Stimulated activated CD8-positive, alpha-beta memory T cell treated with anti-CD3 and anti-CD28 coated beads, Interleukin-4, amount 100 ng/mL, for 24 hours (primary cell): ENCODE data around the gene IVNS1ABP.
"Not testable (repeated sequence)": the region's sequence is repeated elsewhere in the genome, so short reads cannot be mapped to it uniquely, and the experiment has no call there.

Experiments
- DNase-seq: peaks from one replicate; pipeline ENCODE4 v3.0.0-alpha.2; 2020; ENCODE audit warnings: low read depth

Gene IVNS1ABP

GRCh38 chr1:185317034-185317885, at the start of gene IVNS1ABP:
Gene IVNS1ABP (minus strand): TSS chr1:185317243. CDS start chr1:185309493, 7,750 bp downstream.
- DNase-seq: peak; percentile 92

- DNase-seq: no peak
Measured at GRCh38 chr1:185365951-185366350, 48.9 kb upstream of the IVNS1ABP start.

DNA sequence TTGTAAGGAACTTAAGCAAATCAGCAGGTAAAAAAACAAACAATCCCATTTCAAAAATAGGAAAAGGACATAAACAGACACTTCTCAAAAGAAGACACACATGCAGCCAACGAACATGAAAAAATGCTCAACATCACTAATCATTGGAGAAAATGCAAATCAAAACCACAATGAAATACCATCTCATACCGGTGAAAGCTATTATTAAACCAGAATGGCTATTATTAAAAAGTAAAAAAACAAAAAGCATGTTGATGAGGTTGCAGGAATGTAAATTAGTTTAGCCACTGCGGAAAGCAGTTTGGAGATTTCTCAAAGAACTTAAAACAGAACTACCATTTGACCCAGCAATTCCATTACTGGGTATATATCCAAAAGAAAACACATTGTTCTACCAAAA, 47.5 kb upstream of the IVNS1ABP start:
- DNase-seq: not testable (repeated sequence)

DNA sequence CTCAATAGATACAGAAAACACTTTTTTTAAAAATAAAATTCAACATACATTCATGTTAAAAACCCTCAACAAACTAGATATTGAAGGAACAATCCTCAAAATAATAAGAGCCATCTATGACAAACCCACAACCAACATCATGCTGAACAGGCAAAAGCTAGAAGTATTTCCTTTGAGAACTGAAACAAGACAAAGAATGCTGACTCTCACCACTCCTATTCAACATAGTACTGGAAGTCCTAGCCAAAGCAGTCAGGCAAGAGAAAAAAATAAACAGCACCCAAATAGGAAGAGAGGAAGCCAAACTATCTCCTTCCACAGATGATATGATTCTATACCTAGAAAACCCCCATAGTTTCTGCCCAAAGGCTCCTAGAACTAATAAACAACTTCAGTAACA, 46.2 kb upstream of the IVNS1ABP start:
- DNase-seq: no peak

GRCh38 chr1:185360714-185361113, 43.7 kb upstream of the IVNS1ABP start:
- no peak for DNase-seq

- DNase-seq: no peak
Measured at GRCh38 chr1:185358957-185359356, 41.9 kb upstream of the IVNS1ABP start.

GRCh38 chr1:185355947-185356346, 38.9 kb upstream of the IVNS1ABP start:
- DNase-seq: no peak

GRCh38 chr1:185353124-185353523, 36.1 kb upstream of the IVNS1ABP start:
- DNase-seq: no peak

GRCh38 chr1:185351734-185352466, 34.9 kb upstream of the IVNS1ABP start:
- DNase-seq: no peak

- no peak for DNase-seq
Measured at GRCh38 chr1:185350027-185350442, 33.0 kb upstream of the IVNS1ABP start.

- no peak for DNase-seq
Measured at GRCh38 chr1:185349556-185349955, 32.5 kb upstream of the IVNS1ABP start.

DNA sequence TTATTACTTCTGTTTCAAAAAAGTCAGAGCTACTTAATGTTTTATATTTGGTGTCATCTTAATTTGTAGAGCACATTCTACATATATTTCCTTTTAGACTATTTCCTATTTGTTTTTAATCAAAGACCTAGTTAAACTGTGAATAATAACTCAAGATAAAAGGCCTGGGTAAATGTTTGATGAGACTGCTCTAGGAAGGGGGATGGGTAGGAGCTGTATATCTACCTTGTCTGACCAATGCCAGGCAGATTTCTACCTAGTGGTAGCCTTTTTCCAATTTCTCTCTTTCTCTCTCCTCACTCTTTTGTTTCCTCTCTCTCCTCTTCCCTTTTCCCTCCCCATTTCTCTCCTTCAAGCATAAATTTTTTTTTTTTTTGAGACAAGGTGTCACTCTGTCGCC, 31.9 kb upstream of the IVNS1ABP start:
- DNase-seq: no peak

GRCh38 chr1:185348296-185348695, 31.3 kb upstream of the IVNS1ABP start:
- no peak for DNase-seq

- no peak for DNase-seq
Measured at GRCh38 chr1:185345913-185346720, 29.1 kb upstream of the IVNS1ABP start.

DNA sequence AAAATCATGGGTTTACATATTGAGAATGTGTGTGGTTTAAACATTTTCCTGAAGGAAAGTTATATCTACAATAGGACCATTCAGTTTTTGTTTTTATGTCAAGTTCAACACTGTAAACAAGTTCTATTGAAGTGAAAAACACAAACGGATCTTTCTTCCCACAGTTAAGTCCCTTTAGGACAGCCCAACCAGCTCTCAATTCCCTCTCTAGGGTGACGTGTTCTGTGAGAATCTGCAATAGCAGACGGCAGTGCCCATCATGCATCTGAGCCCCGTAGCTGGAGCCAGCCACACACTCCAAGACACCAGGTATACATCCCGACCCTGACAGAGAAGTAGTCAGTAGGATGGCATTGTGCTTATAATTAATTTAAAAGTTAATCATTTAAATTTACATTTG, 26.3 kb upstream of the IVNS1ABP start:
- DNase-seq: no peak

DNA sequence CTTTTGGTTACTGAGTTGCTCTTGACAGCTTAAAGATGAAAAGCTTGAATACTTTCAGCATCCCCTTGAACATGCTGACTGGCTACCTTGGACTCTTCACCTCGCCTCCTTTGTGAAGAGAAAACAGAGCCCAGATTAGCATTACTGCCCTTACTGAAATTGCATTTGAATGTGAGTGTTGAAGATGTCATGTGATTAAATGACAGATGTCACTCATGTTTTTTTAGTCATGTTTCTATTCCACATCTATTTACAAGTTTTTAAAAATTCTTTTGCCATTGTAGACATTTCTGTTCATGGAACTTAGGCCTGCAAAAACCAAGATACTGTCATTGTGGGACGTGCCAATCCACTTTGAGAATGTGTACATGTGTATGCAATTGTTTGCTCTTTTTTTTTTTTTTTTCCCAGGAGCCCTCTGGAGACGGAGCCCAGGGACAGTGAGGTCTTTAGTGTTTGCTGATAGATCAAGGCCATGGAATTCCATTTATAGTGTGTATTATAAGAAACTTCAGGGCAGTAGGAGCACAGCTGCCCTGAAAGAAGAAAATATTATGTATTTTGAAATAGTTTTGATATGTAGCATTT, 25.7 kb upstream of the IVNS1ABP start:
- no peak for DNase-seq

DNA sequence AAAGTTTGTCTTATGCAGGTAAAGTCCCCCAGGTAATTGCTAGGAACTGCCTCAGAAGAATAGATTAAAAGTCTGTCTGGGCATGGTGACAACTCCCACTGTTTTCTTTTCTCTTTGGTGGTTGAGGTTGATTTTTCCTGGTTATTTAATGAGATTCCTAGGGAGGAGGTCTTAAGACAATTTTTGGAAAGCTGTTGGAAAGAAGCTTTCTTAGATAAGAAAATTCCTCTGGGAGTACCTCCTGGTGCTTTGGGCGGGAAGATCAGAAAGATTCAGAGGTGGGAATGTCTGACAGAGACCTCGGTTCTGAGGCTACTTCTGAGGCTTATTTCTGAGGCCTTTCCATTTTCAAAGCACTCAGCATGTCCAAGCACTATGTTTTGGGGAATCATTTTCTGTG, 25.0 kb upstream of the IVNS1ABP start:
- DNase-seq: no peak

DNA sequence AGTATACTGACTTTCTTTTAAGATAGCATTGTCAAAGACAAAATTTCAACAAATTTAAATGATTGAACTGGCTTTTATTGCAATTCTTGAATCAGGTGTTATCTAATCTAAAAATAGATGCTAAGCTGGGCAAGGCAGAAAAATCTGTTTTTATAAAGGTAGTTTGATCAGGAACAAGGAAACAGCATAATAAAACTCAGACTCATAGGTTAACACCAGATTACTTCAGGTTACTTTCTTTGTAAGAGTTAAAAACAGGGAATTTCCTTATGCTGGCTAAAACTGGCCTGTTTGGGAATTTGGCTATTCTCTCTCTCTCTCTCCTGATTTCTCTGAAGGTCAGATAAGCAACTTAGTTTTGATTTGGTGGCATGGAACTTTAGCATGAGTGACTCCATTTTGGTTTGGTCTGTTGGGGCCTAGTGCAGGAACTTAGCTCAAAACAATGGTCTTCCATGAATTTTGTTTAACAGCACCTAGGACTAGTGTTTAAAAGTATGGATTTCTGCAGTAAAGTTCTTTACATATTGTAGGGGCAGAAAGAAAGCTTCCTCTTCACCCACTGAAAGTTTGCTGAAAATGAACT, 24.2 kb upstream of the IVNS1ABP start:
- no peak for DNase-seq

DNA sequence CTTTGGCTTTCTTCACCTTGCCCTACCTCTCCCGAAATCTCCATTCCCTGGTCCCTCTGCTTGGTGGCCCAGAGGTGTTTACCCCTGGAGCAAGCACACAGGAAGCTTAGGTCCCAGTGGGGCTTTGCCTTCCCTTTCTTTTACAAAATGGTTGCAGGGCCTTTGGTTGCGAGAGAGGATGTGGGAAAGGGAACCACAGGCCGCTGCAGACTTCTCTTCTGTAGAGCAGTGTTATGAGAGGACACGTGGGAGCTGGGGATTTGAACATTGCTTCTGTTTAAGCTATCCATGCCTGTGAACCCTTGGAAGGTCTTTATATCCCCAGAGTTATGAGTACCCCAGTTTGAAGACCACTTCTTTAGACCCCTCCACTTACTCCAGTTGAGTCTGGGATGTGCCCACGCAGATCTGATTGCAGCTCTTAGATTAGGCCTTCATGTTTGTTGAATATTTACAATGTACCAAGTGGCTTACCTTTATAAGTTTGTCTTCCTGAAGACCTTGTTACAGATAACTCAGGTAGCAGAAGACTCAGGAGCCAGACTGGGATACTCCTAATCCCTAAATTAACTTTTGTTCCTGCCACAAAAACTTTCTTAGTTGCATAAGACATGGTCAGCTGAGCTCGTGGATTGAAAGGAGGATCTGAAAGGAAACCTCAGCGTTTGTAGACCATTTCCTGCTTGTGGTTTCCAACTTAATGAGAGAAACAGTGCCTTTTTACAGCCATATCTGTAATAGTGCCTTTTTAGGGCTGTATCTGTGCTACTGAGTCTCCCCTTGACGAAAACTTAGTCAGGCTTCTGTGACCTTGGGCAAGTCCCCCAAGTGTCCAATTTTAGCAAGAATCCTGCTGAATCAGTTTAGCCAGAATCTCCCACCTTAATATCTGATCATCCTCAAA, 21.9 kb upstream of the IVNS1ABP start:
- DNase-seq: no peak

DNA sequence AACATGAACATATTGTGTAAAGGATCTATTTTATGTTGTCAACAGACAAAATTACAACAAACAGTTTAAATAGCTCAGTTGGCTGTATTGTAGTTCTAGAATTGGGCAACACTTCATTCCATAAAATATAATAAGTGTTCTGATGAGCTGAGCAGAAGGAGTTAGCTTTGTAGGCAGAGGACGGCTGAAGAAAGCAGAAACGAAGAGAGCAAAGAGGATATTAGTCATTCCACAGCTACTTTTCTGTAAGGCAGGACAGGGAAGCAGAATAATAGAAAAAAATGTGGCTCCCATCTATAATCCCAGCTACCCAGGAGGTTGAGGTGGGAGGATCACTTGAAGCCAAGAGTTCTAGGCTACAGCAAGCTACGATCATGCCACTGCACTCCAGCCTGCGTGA, 20.2 kb upstream of the IVNS1ABP start:
- no peak for DNase-seq

GRCh38 chr1:185334182-185334581, 17.1 kb upstream of the IVNS1ABP start:
- DNase-seq: no peak
